ENCODE data around the gene BCKDK.
"Not testable (repeated sequence)": the region's sequence is repeated elsewhere in the genome, so short reads cannot be mapped to it uniquely, and the experiment has no call there.

The BCKDK gene

DNA sequence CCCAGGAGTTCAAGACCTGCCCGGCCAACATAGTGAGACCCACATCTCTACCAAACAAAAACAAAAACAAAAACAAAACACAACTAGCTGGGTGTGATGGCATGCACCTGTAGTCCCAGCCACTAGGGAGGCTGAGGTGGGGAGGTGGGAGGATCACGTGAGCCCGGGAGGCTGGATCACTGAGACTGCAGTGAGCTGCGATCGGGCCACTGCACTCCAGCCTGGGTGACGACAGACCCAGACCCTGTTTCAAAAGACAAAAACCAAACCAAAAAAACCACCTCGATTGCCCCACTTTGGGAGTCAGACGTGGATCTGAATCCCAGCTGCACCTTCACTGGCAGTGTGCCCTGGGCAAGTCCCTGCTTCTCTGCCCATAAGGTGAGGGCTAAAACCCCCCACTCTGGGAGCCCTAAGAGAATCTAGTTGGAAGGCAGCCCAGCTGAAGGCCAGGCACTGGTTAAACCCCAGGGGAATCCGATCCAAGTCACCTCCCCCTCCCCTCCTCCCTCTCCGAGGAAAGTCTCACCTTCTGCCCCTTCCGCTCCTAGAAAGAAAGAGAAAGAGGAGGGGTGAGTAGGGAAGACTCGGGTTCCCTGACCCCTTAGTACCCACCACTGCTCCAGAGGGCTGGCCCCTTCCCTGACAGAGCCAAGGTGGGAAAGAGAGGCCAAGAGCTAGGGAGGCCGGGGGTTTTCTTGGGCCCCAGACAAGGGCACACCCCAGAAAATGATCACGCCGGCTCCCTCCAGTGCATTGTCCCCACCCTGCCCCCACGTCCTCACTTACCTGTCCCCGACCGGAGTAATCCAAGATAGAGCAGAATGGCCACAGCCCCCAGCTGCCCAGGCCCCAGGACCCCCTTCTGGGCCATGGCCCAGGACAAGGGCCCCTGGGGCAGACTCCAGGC is 26.7 kb downstream of the BCKDK start:
- H3K27me3 ChIP-seq (ENCODE audit: control insufficient read depth, low read length): no peaks in the 10 kb centered on the region
- H3K9me2 ChIP-seq (replicated peaks; ENCODE audit: control insufficient read depth, low read length): no peaks in the 10 kb centered on the region
- H3K36me3 ChIP-seq (ENCODE audit: control insufficient read depth, low read length): peaks cover 12% of the 10 kb centered on the region
- H3K27ac ChIP-seq (ENCODE audit: low read depth, low read length): no peak overlapping the region
- TF ChIP-seq EZH2phosphoT487 (IDR thresholded peaks at IDR 0.05; ENCODE audit: borderline replicate concordance, low read length) (no peak), CTCF (IDR thresholded peaks at IDR 0.05; ENCODE audit: low read depth, low read length, poor library complexity, severe bottlenecking) (no peak)
- H3K4me2 ChIP-seq (ENCODE audit: low read length): no peak overlapping the region
- no peaks in the 10 kb centered on the region for H3K4me1 ChIP-seq (ENCODE audit: control insufficient read depth, low read length)
- no peak overlapping the region for H3K4me3 ChIP-seq (ENCODE audit: low read length)
- H3K9me3 ChIP-seq (ENCODE audit: control insufficient read depth, insufficient read depth, low read length): no peaks in the 10 kb centered on the region
- H4K20me1 ChIP-seq (ENCODE audit: control insufficient read depth, insufficient read depth, low read depth, low read length): no peaks in the 10 kb centered on the region
- H3F3A ChIP-seq (ENCODE audit: control insufficient read depth, insufficient read depth): no peaks in the 10 kb centered on the region
- H3K79me2 ChIP-seq (ENCODE audit: control insufficient read depth, low read length): no peaks in the 10 kb centered on the region

DNA sequence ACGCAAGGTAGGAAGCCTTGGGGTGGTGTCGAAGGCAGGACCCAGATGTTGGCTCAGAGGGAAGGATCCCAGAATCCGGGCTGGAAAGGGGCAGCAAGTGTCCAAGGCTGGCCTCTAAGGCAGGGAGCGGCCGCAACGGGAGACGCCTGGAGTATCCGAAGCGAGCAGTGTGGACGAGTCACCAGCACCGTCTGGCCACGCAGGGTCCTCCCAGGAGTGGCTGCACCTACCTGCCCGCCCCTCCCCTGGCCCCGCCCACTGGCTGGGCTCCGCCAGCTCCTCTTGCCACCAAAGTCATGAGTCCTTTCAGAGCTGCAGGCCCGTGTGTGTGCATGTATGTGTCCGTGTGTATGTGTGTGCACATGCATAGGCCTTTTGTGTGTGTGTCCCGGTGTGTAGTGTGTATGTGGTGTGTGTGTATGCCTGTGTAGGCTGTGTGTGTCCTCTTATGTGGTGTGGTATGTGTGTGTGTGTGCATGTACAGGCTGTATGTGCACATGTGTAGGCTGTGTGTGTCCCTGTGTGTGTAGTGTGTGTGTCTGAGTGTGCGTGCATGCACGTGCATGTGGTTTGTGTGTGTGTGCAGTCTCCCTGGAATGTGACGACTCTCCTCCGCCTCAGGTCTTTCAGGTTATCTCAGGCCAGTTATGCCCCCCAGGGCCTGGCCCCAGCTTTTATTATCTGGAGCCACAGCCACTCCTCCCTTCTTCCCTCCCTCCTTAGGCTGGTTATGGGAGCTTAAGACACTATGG is 27.5 kb downstream of the BCKDK start, which contains the start of gene PRSS8:
PRSS8 (minus strand) TSS at position 193 of the 752 bp plus-strand sequence. CDS start 229 bp downstream, outside the sequence.
- H3K79me2 ChIP-seq (ENCODE audit: control insufficient read depth, low read length): no peaks in the 10 kb centered on the region
- TF ChIP-seq CTCF (IDR thresholded peaks at IDR 0.05; ENCODE audit: low read depth, low read length, poor library complexity, severe bottlenecking) (no peak), EZH2phosphoT487 (IDR thresholded peaks at IDR 0.05; ENCODE audit: borderline replicate concordance, low read length) (no peak)
- no peaks in the 10 kb centered on the region for H3K27me3 ChIP-seq (ENCODE audit: control insufficient read depth, low read length)
- H3K4me2 ChIP-seq (ENCODE audit: low read length): no peak within 1 kb of the TSS
- H3K4me3 ChIP-seq (ENCODE audit: low read length): no peak within 1 kb of the TSS
- peaks cover 8% of the 10 kb centered on the region for H3K36me3 ChIP-seq (ENCODE audit: control insufficient read depth, low read length)
- no peak within 1 kb of the TSS for H3K27ac ChIP-seq (ENCODE audit: low read depth, low read length)
- no peaks in the 10 kb centered on the region for H3K9me3 ChIP-seq (ENCODE audit: control insufficient read depth, insufficient read depth, low read length)
- H4K20me1 ChIP-seq (ENCODE audit: control insufficient read depth, insufficient read depth, low read depth, low read length): no peaks in the 10 kb centered on the region
- no peaks in the 10 kb centered on the region for H3K4me1 ChIP-seq (ENCODE audit: control insufficient read depth, low read length)
- H3F3A ChIP-seq (ENCODE audit: control insufficient read depth, insufficient read depth): no peaks in the 10 kb centered on the region
- no peaks in the 10 kb centered on the region for H3K9me2 ChIP-seq (replicated peaks; ENCODE audit: control insufficient read depth, low read length)

DNA sequence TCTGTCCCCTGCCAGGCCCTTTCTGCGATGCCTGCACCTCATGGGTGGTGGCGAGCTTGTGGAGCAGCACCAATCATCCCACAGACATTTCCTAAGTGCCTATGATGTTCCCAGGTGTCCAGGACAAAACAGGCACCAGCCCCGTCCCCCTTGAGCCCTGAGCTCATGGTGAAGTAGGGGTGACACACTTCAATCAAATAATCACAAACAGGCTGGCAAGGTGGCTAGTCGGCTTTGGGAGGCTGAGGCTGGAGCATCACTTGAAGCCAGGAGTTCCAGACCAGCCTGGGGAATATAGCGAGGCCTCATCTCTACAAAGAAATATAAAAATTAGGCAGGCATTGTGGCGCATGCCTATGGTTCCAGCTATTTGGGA is 28.1 kb downstream of the BCKDK start:
- H3F3A ChIP-seq (ENCODE audit: control insufficient read depth, insufficient read depth): no peaks in the 10 kb centered on the region
- no peaks in the 10 kb centered on the region for H3K27me3 ChIP-seq (ENCODE audit: control insufficient read depth, low read length)
- H3K27ac ChIP-seq (ENCODE audit: low read depth, low read length): no peak overlapping the region
- TF ChIP-seq EZH2phosphoT487 (IDR thresholded peaks at IDR 0.05; ENCODE audit: borderline replicate concordance, low read length) (no peak), CTCF (IDR thresholded peaks at IDR 0.05; ENCODE audit: low read depth, low read length, poor library complexity, severe bottlenecking) (no peak)
- H3K9me2 ChIP-seq (replicated peaks; ENCODE audit: control insufficient read depth, low read length): no peaks in the 10 kb centered on the region
- no peaks in the 10 kb centered on the region for H4K20me1 ChIP-seq (ENCODE audit: control insufficient read depth, insufficient read depth, low read depth, low read length)
- H3K4me1 ChIP-seq (ENCODE audit: control insufficient read depth, low read length): peaks cover under 1% of the 10 kb centered on the region
- no peaks in the 10 kb centered on the region for H3K79me2 ChIP-seq (ENCODE audit: control insufficient read depth, low read length)
- H3K4me3 ChIP-seq (ENCODE audit: low read length): no peak overlapping the region
- no peaks in the 10 kb centered on the region for H3K9me3 ChIP-seq (ENCODE audit: control insufficient read depth, insufficient read depth, low read length)
- H3K36me3 ChIP-seq (ENCODE audit: control insufficient read depth, low read length): peaks cover 6% of the 10 kb centered on the region; the same call in 1 of the 2 replicates
- H3K4me2 ChIP-seq (ENCODE audit: low read length): no peak overlapping the region

- H3K27me3 ChIP-seq (ENCODE audit: control insufficient read depth, low read length); H3K9me2 ChIP-seq (replicated peaks; ENCODE audit: control insufficient read depth, low read length); H3K36me3 ChIP-seq (ENCODE audit: control insufficient read depth, low read length); H3F3A ChIP-seq (ENCODE audit: control insufficient read depth, insufficient read depth); H3K9me3 ChIP-seq (ENCODE audit: control insufficient read depth, insufficient read depth, low read length); H4K20me1 ChIP-seq (ENCODE audit: control insufficient read depth, insufficient read depth, low read depth, low read length); H3K4me1 ChIP-seq (ENCODE audit: control insufficient read depth, low read length); H3K4me2 ChIP-seq (ENCODE audit: low read length); H3K79me2 ChIP-seq (ENCODE audit: control insufficient read depth, low read length); H3K27ac ChIP-seq (ENCODE audit: low read depth, low read length); H3K4me3 ChIP-seq (ENCODE audit: low read length): not testable (repeated sequence)
Observed at GRCh38 chr16:31136822-31137499, 28.8 kb downstream of the BCKDK start.
